ACC112 (cell line): Measurements from ENCODE around the gene GALNT4.

Experiments
- H2AFZ ChIP-seq: fragments of 200-600 bp; sonication (generic); one replicate; pipeline ENCODE4 v1.6.0; 2017; ENCODE audit warnings: antibody characterized with exemption, low read length; ENCODE audit not compliant: unreplicated experiment
- H3K27ac ChIP-seq: fragments of 200-600 bp; sonication (generic); 2 replicates; pipeline ENCODE4 v1.5.1; 2014; ENCODE audit warnings: low read depth, mild to moderate bottlenecking, antibody characterized with exemption, low read length, moderate library complexity
- H3K27me3 ChIP-seq: fragments of 200-600 bp; sonication (generic); 2 replicates; pipeline ENCODE4 v1.6.1; 2014; ENCODE audit warnings: mild to moderate bottlenecking, antibody characterized with exemption, low read length, moderate library complexity, mixed read lengths; ENCODE audit not compliant: insufficient read depth
- H3K36me3 ChIP-seq: fragments of 200-600 bp; sonication (generic); 2 replicates; pipeline ENCODE4 v1.6.1; 2016; ENCODE audit warnings: mild to moderate bottlenecking, antibody characterized with exemption, low read length, moderate library complexity, mixed read lengths; ENCODE audit not compliant: insufficient read depth
- H3K4me1 ChIP-seq: fragments of 200-600 bp; sonication (generic); one replicate; pipeline ENCODE4 v1.6.1; 2016; ENCODE audit warnings: low read length, mixed read lengths; ENCODE audit not compliant: insufficient read depth, unreplicated experiment, control insufficient read depth
- H3K4me3 ChIP-seq: fragments of 200-600 bp; sonication (generic); 2 replicates; pipeline ENCODE4 v1.5.1; 2014; ENCODE audit warnings: mild to moderate bottlenecking, low read depth, low read length
- H3K79me2 ChIP-seq: fragments of 200-600 bp; sonication (generic); one replicate; pipeline ENCODE4 v1.6.0; 2016; ENCODE audit warnings: low read length; ENCODE audit not compliant: control insufficient read depth, unreplicated experiment, insufficient read depth

The GALNT4 gene

GRCh38 chr12:89551747-89552146 is 27.2 kb upstream of the GALNT4 start:
- Histone ChIP-seq H3K27me3 (no peaks in the 10 kb centered on the region), H3K27ac (no peak overlapping the region), H3K36me3 (no peaks in the 10 kb centered on the region), H3K79me2 (no peaks in the 10 kb centered on the region), H3K4me1 (no peaks in the 10 kb centered on the region), H3K4me3 (no peak overlapping the region), H2AFZ (no peak overlapping the region)

GRCh38 chr12:89547101-89547500 is 22.5 kb upstream of the GALNT4 start:
- Histone ChIP-seq H3K36me3 (no peaks in the 10 kb centered on the region), H3K4me1 (no peaks in the 10 kb centered on the region), H3K4me3 (no peak overlapping the region), H3K27me3 (no peaks in the 10 kb centered on the region), H3K27ac (no peak overlapping the region), H2AFZ (no peak overlapping the region), H3K79me2 (no peaks in the 10 kb centered on the region)

- H2AFZ ChIP-seq, result no peak overlapping the region
- no peak overlapping the region for H3K27ac ChIP-seq
Measured at GRCh38 chr12:89546151-89546550, 21.6 kb upstream of the GALNT4 start.

GRCh38 chr12:89544681-89545184 is 20.1 kb upstream of the GALNT4 start:
- H2AFZ ChIP-seq, result no peak overlapping the region
- no peaks in the 10 kb centered on the region for H3K36me3 ChIP-seq
- H3K27me3 ChIP-seq, result no peaks in the 10 kb centered on the region
- H3K27ac ChIP-seq, result no peak overlapping the region
- no peak overlapping the region for H3K4me3 ChIP-seq
- H3K4me1 ChIP-seq, result no peaks in the 10 kb centered on the region
- H3K79me2 ChIP-seq, result no peaks in the 10 kb centered on the region

More at GRCh38 chr12:89546151-89546550, 21.6 kb upstream of the GALNT4 start:
- Histone ChIP-seq H3K27me3 (no peaks in the 10 kb centered on the region), H3K4me3 (no peak overlapping the region), H3K79me2 (no peaks in the 10 kb centered on the region), H3K4me1 (no peaks in the 10 kb centered on the region), H3K36me3 (no peaks in the 10 kb centered on the region)

GRCh38 chr12:89544022-89544421 is 19.4 kb upstream of the GALNT4 start:
- Histone ChIP-seq H3K27ac (no peak overlapping the region), H3K4me1 (no peaks in the 10 kb centered on the region), H2AFZ (no peak overlapping the region), H3K79me2 (no peaks in the 10 kb centered on the region), H3K27me3 (no peaks in the 10 kb centered on the region), H3K36me3 (no peaks in the 10 kb centered on the region), H3K4me3 (no peak overlapping the region)

GRCh38 chr12:89542912-89543592 is 18.5 kb upstream of the GALNT4 start:
- no peaks in the 10 kb centered on the region for H3K36me3 ChIP-seq
- no peak overlapping the region for H3K4me3 ChIP-seq

GRCh38 chr12:89542236-89542635 is 17.6 kb upstream of the GALNT4 start:
- H3K4me3 ChIP-seq, result no peak overlapping the region
- H3K27ac ChIP-seq, result no peak overlapping the region
- H3K79me2 ChIP-seq, result no peaks in the 10 kb centered on the region
- no peaks in the 10 kb centered on the region for H3K4me1 ChIP-seq
- H3K27me3 ChIP-seq, result no peaks in the 10 kb centered on the region
- no peak overlapping the region for H2AFZ ChIP-seq
- no peaks in the 10 kb centered on the region for H3K36me3 ChIP-seq

More at GRCh38 chr12:89542912-89543592, 18.5 kb upstream of the GALNT4 start:
- H3K27ac ChIP-seq, result no peak overlapping the region
- no peak overlapping the region for H2AFZ ChIP-seq
- no peaks in the 10 kb centered on the region for H3K79me2 ChIP-seq
- no peaks in the 10 kb centered on the region for H3K4me1 ChIP-seq
- no peaks in the 10 kb centered on the region for H3K27me3 ChIP-seq

- Histone ChIP-seq H2AFZ (no peak overlapping the region), H3K79me2 (no peaks in the 10 kb centered on the region), H3K27me3 (no peaks in the 10 kb centered on the region), H3K27ac (no peak overlapping the region), H3K36me3 (no peaks in the 10 kb centered on the region), H3K4me3 (no peak overlapping the region), H3K4me1 (no peaks in the 10 kb centered on the region)
Measured at GRCh38 chr12:89540586-89540985, 16.0 kb upstream of the GALNT4 start.

GRCh38 chr12:89539426-89540223 is 15.0 kb upstream of the GALNT4 start:
- H3K27ac ChIP-seq, result no peak overlapping the region
- H3K4me3 ChIP-seq, result no peak overlapping the region
- H3K79me2 ChIP-seq, result no peaks in the 10 kb centered on the region
- no peaks in the 10 kb centered on the region for H3K4me1 ChIP-seq
- H3K36me3 ChIP-seq, result no peaks in the 10 kb centered on the region
- no peak overlapping the region for H2AFZ ChIP-seq
- no peaks in the 10 kb centered on the region for H3K27me3 ChIP-seq

GRCh38 chr12:89538897-89539296 is 14.3 kb upstream of the GALNT4 start:
- H3K4me3 ChIP-seq, result no peak overlapping the region
- no peaks in the 10 kb centered on the region for H3K27me3 ChIP-seq
- no peak overlapping the region for H3K27ac ChIP-seq
- no peaks in the 10 kb centered on the region for H3K36me3 ChIP-seq
- no peak overlapping the region for H2AFZ ChIP-seq
- no peaks in the 10 kb centered on the region for H3K4me1 ChIP-seq
- no peaks in the 10 kb centered on the region for H3K79me2 ChIP-seq

GRCh38 chr12:89537389-89537788 is 12.8 kb upstream of the GALNT4 start:
- no peaks in the 10 kb centered on the region for H3K79me2 ChIP-seq
- H3K27ac ChIP-seq, result no peak overlapping the region
- H3K27me3 ChIP-seq, result no peaks in the 10 kb centered on the region
- no peak overlapping the region for H3K4me3 ChIP-seq
- no peak overlapping the region for H2AFZ ChIP-seq
- H3K4me1 ChIP-seq, result no peaks in the 10 kb centered on the region
- H3K36me3 ChIP-seq, result no peaks in the 10 kb centered on the region
